Measurements from ENCODE around the gene PCDH10.

PCDH10 gene, protein sequence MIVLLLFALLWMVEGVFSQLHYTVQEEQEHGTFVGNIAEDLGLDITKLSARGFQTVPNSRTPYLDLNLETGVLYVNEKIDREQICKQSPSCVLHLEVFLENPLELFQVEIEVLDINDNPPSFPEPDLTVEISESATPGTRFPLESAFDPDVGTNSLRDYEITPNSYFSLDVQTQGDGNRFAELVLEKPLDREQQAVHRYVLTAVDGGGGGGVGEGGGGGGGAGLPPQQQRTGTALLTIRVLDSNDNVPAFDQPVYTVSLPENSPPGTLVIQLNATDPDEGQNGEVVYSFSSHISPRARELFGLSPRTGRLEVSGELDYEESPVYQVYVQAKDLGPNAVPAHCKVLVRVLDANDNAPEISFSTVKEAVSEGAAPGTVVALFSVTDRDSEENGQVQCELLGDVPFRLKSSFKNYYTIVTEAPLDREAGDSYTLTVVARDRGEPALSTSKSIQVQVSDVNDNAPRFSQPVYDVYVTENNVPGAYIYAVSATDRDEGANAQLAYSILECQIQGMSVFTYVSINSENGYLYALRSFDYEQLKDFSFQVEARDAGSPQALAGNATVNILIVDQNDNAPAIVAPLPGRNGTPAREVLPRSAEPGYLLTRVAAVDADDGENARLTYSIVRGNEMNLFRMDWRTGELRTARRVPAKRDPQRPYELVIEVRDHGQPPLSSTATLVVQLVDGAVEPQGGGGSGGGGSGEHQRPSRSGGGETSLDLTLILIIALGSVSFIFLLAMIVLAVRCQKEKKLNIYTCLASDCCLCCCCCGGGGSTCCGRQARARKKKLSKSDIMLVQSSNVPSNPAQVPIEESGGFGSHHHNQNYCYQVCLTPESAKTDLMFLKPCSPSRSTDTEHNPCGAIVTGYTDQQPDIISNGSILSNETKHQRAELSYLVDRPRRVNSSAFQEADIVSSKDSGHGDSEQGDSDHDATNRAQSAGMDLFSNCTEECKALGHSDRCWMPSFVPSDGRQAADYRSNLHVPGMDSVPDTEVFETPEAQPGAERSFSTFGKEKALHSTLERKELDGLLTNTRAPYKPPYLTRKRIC

DNA sequence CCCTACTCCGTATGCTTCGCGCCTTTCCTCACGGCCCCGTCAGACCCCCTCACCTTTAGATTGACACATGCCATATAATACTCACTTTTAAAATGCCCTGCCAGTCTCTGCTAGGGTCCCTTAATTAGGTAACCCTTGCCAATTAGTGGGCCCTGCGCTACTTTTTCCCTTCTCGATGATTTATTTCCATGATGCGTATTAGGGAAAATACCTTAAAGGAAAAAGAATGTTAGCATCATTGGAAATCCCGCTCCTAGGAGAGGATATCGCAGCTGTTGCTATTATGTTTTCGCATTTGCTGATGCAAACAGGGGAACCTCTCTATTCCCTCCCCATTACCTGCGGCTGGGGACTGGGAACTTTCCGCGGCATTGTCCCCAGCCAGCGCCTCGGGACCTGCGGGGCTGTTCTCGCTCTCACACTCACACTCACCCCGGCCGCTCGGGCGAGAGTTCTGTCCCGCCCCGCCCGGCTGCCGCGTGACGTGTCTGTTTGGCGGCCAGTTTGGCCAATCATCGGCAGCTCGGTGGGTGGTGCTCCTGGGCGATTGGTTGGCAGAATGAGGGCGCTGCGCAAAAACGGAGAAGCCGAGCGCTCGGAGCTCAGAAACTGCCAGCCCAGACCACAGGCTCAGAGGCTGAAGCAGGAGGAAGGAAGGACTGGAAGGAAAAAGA, at the start of gene PCDH10:
PCDH10 (plus strand) TSS at position 605 of the 674 bp plus-strand sequence. CDS start 847 bp downstream, outside the sequence.
- DNase-seq, result peak; percentile 99

GRCh38 chr4:133102043-133102442, 47.1 kb upstream of the PCDH10 start:
- DNase-seq, result no peak

- DNase-seq, result no peak
These were observed 46.3 kb upstream of the PCDH10 start for GRCh38 chr4:133102612-133103409.

DNA sequence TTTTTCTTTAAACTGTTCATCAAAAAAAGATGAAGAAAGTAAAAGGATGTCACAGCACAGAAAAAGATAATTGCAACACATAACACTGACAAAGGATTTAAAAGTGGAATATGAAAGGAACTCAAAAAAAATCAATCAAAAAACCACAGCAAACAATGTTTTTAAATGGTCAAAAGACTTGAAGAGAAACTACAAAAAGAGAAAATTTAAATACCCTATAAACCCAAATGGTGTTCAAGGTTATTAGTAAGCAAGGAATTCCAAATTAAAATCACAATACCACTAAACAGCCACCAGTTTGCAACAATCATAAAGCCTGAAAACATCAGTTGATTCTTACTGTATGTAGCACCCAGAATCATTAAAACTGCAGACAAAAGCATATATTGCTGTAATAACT, 36.5 kb upstream of the PCDH10 start:
- DNase-seq, result no peak

- no peak for DNase-seq
These were observed 24.3 kb upstream of the PCDH10 start for GRCh38 chr4:133124746-133125145.

GRCh38 chr4:133127500-133127899, 21.6 kb upstream of the PCDH10 start:
- no peak for DNase-seq

- no peak for DNase-seq
These were observed 19.9 kb upstream of the PCDH10 start for GRCh38 chr4:133129237-133129636.

DNA sequence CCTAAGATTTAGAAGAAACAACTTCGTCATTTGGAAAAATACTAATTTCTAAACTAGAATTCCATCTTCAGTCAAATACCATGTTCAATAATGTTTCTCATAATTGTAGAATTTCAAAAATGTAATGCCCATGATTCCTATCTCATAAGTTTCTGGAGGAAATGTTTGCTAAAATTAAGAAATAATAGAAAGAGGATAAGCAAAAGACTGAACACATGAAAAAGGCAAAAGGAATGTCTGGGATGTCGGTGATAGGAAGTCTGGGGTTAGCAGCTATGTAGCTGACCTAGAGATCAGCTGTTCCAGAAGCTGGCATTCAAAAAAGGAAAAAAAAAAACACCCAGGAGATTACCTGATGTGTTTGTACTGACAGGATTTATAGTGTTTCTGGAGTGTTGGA, 18.9 kb upstream of the PCDH10 start:
- no peak for DNase-seq

GRCh38 chr4:133131829-133132460, 17.1 kb upstream of the PCDH10 start:
- DNase-seq, result no peak

- DNase-seq, result no peak
These were observed 12.3 kb upstream of the PCDH10 start for GRCh38 chr4:133136833-133137232.

DNA sequence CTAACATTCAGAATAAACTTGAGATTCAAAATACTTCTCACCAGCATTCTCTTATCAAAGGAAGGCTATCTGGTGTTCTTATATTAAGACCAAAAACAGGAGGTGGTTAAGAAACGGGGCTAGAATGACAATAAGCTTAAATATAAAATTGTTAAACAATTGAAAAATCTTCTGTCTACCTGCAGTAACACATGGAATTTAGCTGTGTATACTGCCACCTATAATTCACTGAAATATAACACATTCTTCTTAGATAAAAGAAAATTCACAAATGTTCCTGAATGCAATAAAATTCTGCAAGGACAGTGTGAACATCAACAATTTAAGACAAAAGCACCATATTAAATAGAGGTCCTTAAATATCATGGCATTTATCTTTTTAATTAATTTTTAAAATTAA, 11.5 kb upstream of the PCDH10 start:
- DNase-seq, result no peak

- no peak for DNase-seq
These were observed 5.2 kb upstream of the PCDH10 start for GRCh38 chr4:133143775-133144430.

DNA sequence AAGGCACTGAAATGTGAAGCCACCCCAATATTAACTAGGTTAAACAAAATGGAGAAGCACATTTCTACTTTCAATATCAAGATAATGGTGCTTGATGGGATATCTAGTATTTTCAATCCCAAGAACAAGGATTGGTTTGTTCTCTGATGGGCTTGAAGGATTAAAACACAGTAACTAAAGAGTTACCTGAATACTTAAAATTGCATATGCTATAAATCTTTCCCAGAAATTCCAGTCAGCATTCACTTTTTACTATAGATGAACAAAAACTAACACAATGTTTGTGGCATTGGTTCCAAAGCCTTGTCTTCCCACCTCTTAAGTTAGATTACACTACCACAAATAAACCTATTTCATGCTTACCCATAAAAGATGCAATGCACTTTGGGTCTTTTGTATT, 3.9 kb upstream of the PCDH10 start:
- DNase-seq, result no peak

DNA sequence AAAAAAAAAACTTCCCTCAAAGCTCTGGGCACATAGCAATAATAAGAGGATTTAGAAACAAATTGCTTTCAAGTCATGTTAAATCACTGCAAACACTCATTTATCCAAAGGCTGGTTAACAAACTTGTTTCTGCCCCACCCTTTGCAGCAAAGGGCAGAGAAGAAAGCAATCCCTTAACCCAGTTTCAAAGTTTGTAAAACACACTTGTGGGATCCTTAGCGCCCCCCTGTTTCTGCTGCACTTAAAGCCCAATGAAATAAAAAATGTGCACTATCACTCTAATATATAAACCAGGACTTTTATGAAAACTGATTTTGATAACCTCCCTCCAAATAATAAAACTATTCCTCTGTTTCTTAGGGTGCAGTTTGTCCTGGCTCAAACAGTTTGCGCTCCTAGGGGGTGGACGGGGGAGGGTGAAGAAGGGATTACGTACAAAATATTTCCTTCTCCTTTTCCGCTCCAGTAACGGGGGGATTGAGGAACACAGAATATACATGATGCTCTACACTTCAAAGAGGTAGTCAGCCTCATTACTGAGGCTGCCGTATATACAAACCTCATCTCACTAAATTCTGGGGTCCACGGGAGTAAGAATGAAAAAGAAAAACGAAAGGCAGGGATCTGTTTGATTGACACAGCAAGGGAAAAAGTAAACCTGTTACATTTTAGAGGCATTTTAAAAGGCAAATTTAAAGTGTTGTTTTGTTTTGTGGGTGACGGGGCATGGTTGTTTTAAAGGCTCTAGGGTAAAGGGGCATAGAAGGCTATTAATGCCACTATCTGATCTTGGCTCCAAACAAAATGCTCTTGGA, 3.1 kb upstream of the PCDH10 start:
- peak; percentile 54 for DNase-seq

DNA sequence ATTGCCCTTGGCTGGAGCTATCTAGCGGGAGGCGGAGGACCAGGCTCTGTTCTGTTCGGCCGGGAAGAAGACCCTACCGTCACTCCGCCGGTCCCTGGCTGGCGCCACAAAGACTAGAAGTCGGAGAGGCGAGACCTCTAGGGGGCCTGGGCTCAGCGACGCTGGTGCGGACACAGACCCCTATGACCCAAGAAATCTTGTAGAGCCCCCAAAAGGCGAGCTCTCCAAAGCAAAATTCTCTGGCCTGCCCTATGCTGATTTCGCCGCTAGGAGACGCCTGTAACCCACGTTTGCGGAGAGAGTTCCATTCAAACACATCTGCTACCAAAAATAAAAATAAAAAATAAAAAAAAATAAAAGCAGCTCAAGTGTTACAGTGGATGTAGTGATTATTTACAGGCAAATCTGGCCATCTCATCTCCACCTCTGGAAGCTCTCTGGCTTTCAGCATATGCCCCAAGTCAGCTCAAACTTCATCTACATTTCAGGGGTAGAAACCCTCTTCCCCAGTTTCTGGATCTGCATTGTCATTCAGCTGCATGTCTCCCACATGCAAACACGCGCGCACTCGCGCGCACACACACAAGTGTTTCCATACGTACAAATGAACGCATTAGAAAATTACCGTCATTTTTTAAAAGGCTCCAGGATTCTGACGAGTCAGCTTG, 2.4 kb upstream of the PCDH10 start:
- peak; percentile 93 for DNase-seq

GRCh38 chr4:133147286-133147821, 1.7 kb upstream of the PCDH10 start:
- DNase-seq, result no peak

GRCh38 chr4:133147921-133148689, 989 bp upstream of the PCDH10 start:
- DNase-seq, result peak; percentile 84

DNA sequence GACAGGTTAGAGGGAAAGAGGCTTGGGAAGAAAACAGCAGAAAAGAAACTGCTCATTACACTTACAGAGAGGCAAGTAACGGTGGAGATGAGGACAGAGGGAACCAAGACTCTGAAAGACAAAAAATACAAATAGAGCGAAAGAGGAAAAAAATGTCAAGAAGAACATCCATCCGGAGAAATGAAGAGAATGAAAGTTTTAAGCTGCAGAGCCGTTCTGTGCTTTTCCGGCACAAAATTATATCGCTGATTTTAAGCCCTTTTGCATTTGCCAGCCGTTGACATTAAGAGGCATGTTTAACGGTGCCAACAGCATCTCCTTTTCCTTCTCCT, 236 bp downstream of the PCDH10 start:
- no peak for DNase-seq

All from eye (tissue), 1 donor.